Parathyroid adenoma (tissue), 2 donors: ENCODE data around the gene CALCOCO1.
"Not testable (repeated sequence)": the region's sequence is repeated elsewhere in the genome, so short reads cannot be mapped to it uniquely, and the experiment has no call there.

Source experiments
- H2AFZ ChIP-seq: fragments of 300-600 bp; sonication (generic); one replicate; pipeline ENCODE4 v1.7.0; 2017; ENCODE audit warnings: antibody characterized with exemption, mild to moderate bottlenecking
- H3K27ac ChIP-seq: fragments of 300-600 bp; sonication (generic); one replicate; pipeline ENCODE4 v1.7.0; 2017
- H3K27me3 ChIP-seq: fragments of 300-600 bp; sonication (generic); one replicate; pipeline ENCODE4 v1.7.0; 2017; ENCODE audit warnings: low read length; ENCODE audit not compliant: control insufficient read depth, insufficient read depth
- H3K36me3 ChIP-seq: fragments of 300-600 bp; sonication (generic); one replicate; pipeline ENCODE4 v1.7.0; 2017; ENCODE audit warnings: low read length; ENCODE audit not compliant: control insufficient read depth, insufficient read depth
- H3K4me1 ChIP-seq: fragments of 300-600 bp; sonication (generic); one replicate; pipeline ENCODE4 v1.7.0; 2017; ENCODE audit warnings: control low read depth
- H3K4me2 ChIP-seq: fragments of 300-600 bp; sonication (generic); one replicate; pipeline ENCODE4 v1.7.0; 2017; ENCODE audit warnings: low read length
- H3K4me3 ChIP-seq: fragments of 300-600 bp; sonication (generic); one replicate; pipeline ENCODE4 v1.7.0; 2017; ENCODE audit warnings: low read depth, low read length
- H3K79me2 ChIP-seq: fragments of 300-600 bp; sonication (generic); one replicate; pipeline ENCODE4 v1.7.0; 2017; ENCODE audit warnings: control low read depth
- H3K9ac ChIP-seq: fragments of 300-600 bp; sonication (generic); one replicate; pipeline ENCODE4 v1.7.0; 2017; ENCODE audit warnings: mild to moderate bottlenecking
- H3K9me3 ChIP-seq: fragments of 300-600 bp; sonication (generic); one replicate; pipeline ENCODE4 v1.7.0; 2017; ENCODE audit warnings: low read length; ENCODE audit not compliant: control insufficient read depth
- TF ChIP-seq, protein P1 (sequence below): fragments of 300-600 bp; sonication (generic); IDR thresholded peaks from one replicate; pipeline ENCODE4 v1.7.0; 2017; ENCODE audit warnings: antibody characterized with exemption, mild to moderate bottlenecking
- donor health status: primary hyperparathyroidism.

CALCOCO1 gene

DNA sequence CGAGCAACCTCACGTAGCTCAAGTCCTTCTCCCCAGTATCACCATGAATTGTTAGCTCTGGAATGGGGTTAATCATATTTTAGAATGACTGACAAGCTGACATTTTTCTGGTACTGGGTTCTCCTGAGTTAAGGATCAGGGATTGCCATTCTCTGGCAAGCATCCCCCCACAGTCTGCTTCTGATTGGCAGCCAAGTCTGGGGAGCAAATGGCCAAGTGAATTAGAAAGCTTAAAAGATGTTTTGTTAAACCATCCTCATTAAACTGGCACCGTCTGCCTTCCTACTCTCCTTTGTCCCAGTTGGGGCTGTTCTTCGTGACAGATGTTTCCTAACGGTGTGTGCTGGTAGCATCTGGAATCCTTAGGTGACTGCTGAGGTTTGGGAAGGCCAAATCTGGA, 41.7 kb upstream of the CALCOCO1 start:
- H3K9ac ChIP-seq, result no peak overlapping the region
- no peak overlapping the region for H2AFZ ChIP-seq
- no peak overlapping the region for H3K4me3 ChIP-seq
- no peaks in the 10 kb centered on the region for H3K79me2 ChIP-seq
- H3K4me2 ChIP-seq, result no peak overlapping the region
- H3K4me1 ChIP-seq, result no peaks in the 10 kb centered on the region
- no peaks in the 10 kb centered on the region for H3K36me3 ChIP-seq
- TF ChIP-seq, protein P1, sequence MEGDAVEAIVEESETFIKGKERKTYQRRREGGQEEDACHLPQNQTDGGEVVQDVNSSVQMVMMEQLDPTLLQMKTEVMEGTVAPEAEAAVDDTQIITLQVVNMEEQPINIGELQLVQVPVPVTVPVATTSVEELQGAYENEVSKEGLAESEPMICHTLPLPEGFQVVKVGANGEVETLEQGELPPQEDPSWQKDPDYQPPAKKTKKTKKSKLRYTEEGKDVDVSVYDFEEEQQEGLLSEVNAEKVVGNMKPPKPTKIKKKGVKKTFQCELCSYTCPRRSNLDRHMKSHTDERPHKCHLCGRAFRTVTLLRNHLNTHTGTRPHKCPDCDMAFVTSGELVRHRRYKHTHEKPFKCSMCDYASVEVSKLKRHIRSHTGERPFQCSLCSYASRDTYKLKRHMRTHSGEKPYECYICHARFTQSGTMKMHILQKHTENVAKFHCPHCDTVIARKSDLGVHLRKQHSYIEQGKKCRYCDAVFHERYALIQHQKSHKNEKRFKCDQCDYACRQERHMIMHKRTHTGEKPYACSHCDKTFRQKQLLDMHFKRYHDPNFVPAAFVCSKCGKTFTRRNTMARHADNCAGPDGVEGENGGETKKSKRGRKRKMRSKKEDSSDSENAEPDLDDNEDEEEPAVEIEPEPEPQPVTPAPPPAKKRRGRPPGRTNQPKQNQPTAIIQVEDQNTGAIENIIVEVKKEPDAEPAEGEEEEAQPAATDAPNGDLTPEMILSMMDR, result no peak
- no peaks in the 10 kb centered on the region for H3K27me3 ChIP-seq
- H3K9me3 ChIP-seq, result no peaks in the 10 kb centered on the region
- H3K27ac ChIP-seq, result no peak overlapping the region

DNA sequence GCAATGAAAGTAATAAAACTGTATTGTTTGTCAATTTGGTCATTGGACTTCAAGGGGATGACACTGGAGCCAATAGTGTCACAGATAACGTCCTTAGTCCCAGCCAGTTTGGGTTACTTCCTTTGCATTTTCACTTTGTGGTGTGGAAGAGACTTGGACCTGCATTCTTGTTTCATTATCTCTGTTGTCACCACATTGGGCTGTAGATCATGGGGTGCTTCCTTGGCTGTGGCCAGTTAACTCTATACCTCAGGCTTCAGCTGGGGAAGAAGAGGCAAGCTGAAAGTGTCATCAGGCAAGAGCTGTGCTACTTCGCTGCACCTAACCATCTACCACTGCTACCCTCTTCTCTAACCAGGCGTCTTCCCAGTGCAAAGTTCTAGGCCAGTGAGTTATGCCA, 39.6 kb upstream of the CALCOCO1 start:
- Histone ChIP-seq H2AFZ (no peak overlapping the region), H3K27me3 (no peaks in the 10 kb centered on the region), H3K9ac (no peak overlapping the region), H3K4me2 (no peak overlapping the region), H3K4me3 (no peak overlapping the region), H3K36me3 (no peaks in the 10 kb centered on the region), H3K4me1 (no peaks in the 10 kb centered on the region), H3K27ac (no peak overlapping the region), H3K79me2 (no peaks in the 10 kb centered on the region), H3K9me3 (no peaks in the 10 kb centered on the region)
- TF ChIP-seq, protein P1, result no peak

DNA sequence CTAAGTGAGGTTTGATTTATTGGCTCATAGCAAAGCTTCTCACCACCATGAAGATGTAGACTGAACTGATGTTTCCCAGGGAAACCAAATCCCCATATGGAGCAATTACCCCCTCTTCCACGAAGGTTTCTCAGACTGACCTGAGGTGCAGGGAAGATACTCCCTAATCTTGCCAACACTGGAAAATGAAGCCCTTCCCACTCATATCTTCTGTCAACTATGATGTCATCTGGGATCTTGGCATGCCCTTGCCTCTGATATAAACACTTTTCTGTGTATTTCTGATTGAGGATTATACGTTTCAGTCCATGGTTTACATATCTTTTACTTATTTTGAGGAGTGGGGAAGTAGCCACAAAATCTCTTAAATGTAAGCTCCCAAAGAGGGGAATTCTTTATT, 38.6 kb upstream of the CALCOCO1 start:
- Histone ChIP-seq H3K4me2 (no peak overlapping the region), H3K27me3 (no peaks in the 10 kb centered on the region), H3K79me2 (no peaks in the 10 kb centered on the region), H3K4me3 (no peak overlapping the region), H3K9me3 (no peaks in the 10 kb centered on the region), H3K36me3 (no peaks in the 10 kb centered on the region), H3K4me1 (no peaks in the 10 kb centered on the region), H3K27ac (no peak overlapping the region), H3K9ac (no peak overlapping the region), H2AFZ (no peak overlapping the region)
- TF ChIP-seq, protein P1, result no peak

DNA sequence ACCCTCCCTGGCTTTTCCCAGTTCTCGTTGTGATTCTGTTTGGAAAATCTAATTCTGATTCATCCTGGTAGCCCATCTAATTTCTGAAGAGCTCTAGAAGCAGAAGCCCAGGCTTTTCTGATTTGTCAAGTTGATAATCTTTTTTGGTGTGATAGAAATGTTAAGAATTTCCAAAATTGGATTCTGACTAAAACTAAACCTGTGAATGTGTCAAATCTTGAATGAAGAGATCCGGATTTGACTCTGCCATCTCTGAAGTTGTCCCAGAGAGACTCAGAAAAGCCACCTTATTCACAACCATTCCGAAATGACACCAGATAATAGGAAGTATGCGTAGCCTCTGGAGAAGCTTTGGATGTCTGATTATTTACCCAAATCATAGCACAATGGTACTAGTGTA, 37.4 kb upstream of the CALCOCO1 start:
- TF ChIP-seq, protein P1, result no peak
- H3K79me2 ChIP-seq, result no peaks in the 10 kb centered on the region
- H3K4me1 ChIP-seq, result no peaks in the 10 kb centered on the region
- H3K9ac ChIP-seq, result no peak overlapping the region
- no peak overlapping the region for H3K4me2 ChIP-seq
- H3K36me3 ChIP-seq, result no peaks in the 10 kb centered on the region
- H3K9me3 ChIP-seq, result no peaks in the 10 kb centered on the region
- H3K27me3 ChIP-seq, result no peaks in the 10 kb centered on the region
- no peak overlapping the region for H2AFZ ChIP-seq
- no peak overlapping the region for H3K4me3 ChIP-seq
- H3K27ac ChIP-seq, result no peak overlapping the region

DNA sequence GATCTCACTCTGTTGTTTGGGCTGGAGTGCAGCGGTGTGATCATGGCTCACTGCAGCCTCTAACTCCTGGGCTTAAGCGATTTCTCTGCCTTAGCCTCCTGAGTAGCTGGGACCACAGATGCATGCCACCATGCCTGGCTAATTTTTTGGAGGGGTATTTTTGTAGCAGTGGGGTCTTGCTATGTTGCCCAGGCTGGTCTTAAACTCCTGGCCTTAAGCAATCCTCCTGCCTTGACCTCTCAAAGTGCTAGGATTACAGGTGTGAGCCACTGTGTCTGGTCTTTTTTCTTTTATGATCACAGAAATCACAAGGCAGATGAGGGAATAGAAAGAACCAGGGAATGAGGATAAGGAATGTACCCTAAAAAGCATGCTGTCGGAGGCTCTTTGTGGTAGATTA, 35.5 kb upstream of the CALCOCO1 start:
- not testable (repeated sequence) for H3K27ac ChIP-seq, H3K9me3 ChIP-seq, H3K4me1 ChIP-seq, H3K4me3 ChIP-seq, H3K36me3 ChIP-seq, H3K4me2 ChIP-seq, H3K27me3 ChIP-seq, H3K79me2 ChIP-seq, H3K9ac ChIP-seq, H2AFZ ChIP-seq
